Tibial nerve (tissue), 4 donors: Measurements from ENCODE around the gene SAMD10.

Experiments
- EP300 ChIP-seq, 2 donors: sonication (generic); formaldehyde crosslinking; IDR thresholded peaks; one replicate each; pipeline ENCODE4 v1.6.1; 2017; ENCODE audit warnings: antibody characterized with exemption in 2 of 2, mild to moderate bottlenecking in 1 of 2
- POLR2A ChIP-seq, 2 donors: fragments of 450-650 bp; IDR thresholded peaks; one replicate each; pipeline ENCODE4 v1.6.1; 2017; ENCODE audit warnings: antibody characterized with exemption in 2 of 2, mild to moderate bottlenecking in 2 of 2, moderate library complexity in 2 of 2
- TF ChIP-seq, protein P1 (sequence below), 5 experiments: fragments of 200-600 bp in 3 of 5; fragments of 450-650 bp in 2 of 5; sonication (generic) in 3 of 5; IDR thresholded peaks; one replicate each; pipeline ENCODE4 v1.5.1; 2016 to 2019; ENCODE audit warnings: antibody characterized with exemption in 5 of 5, mild to moderate bottlenecking in 3 of 5, moderate library complexity in 2 of 5

DNA sequence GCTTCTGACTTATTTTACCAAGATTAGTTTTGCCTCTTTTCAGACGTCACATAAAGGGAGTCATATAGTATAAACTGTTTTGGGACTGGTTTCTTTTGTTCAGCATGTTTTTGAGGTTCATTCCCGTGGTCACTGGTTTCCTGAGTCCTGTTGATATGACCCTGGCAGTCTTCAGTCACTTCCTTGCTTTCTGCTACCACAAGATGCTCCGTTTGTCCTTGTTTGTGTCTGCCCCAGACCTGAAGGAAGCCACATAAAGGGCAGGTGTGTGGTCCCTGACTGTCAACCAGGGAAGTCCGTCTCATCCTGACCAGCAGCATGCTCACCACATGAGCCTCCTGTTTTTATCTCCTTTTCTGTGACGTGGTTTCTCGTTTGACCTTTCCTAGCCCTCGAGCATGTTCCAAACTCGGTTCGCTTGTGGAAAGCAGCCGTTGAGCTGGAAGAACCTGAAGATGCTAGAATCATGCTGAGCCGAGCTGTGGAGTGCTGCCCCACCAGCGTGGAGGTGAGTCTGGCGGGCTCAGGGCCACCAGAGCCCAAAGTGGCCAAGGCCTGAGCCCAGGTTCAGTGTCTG lies 30.5 kb upstream of the SAMD10 start:
- TF ChIP-seq, protein P1, sequence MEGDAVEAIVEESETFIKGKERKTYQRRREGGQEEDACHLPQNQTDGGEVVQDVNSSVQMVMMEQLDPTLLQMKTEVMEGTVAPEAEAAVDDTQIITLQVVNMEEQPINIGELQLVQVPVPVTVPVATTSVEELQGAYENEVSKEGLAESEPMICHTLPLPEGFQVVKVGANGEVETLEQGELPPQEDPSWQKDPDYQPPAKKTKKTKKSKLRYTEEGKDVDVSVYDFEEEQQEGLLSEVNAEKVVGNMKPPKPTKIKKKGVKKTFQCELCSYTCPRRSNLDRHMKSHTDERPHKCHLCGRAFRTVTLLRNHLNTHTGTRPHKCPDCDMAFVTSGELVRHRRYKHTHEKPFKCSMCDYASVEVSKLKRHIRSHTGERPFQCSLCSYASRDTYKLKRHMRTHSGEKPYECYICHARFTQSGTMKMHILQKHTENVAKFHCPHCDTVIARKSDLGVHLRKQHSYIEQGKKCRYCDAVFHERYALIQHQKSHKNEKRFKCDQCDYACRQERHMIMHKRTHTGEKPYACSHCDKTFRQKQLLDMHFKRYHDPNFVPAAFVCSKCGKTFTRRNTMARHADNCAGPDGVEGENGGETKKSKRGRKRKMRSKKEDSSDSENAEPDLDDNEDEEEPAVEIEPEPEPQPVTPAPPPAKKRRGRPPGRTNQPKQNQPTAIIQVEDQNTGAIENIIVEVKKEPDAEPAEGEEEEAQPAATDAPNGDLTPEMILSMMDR (IDR thresholded peaks at IDR 0.05) = no peak
- TF ChIP-seq POLR2A (IDR thresholded peaks at IDR 0.05) (no peak), EP300 (IDR thresholded peaks at IDR 0.05) (no peak)
